Measurements from ENCODE around the gene IL17RA.

The IL17RA gene

GRCh38 chr22:17105143-17106129 is 20.6 kb downstream of the IL17RA start:
- no peak for DNase-seq (ENCODE audit: low read depth in 1 of 2, low spot score in 1 of 2)

- no peak for DNase-seq (ENCODE audit: low read depth in 1 of 2, low spot score in 1 of 2)
These were observed 21.5 kb downstream of the IL17RA start for GRCh38 chr22:17106161-17106784.

- DNase-seq (ENCODE audit: low read depth in 1 of 2, low spot score in 1 of 2), result no peak
These were observed 22.2 kb downstream of the IL17RA start for GRCh38 chr22:17106785-17107546.

GRCh38 chr22:17107547-17107810 is 22.7 kb downstream of the IL17RA start:
- DNase-seq (ENCODE audit: low read depth in 1 of 2, low spot score in 1 of 2), result no peak

DNA sequence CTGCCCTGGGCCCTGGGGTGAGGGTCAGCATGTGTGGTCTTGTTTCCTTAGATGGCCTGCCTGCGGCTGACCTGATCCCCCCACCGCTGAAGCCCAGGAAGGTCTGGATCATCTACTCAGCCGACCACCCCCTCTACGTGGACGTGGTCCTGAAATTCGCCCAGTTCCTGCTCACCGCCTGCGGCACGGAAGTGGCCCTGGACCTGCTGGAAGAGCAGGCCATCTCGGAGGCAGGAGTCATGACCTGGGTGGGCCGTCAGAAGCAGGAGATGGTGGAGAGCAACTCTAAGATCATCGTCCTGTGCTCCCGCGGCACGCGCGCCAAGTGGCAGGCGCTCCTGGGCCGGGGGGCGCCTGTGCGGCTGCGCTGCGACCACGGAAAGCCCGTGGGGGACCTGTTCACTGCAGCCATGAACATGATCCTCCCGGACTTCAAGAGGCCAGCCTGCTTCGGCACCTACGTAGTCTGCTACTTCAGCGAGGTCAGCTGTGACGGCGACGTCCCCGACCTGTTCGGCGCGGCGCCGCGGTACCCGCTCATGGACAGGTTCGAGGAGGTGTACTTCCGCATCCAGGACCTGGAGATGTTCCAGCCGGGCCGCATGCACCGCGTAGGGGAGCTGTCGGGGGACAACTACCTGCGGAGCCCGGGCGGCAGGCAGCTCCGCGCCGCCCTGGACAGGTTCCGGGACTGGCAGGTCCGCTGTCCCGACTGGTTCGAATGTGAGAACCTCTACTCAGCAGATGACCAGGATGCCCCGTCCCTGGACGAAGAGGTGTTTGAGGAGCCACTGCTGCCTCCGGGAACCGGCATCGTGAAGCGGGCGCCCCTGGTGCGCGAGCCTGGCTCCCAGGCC is 23.7 kb downstream of the IL17RA start:
- no peak for DNase-seq (ENCODE audit: low read depth in 1 of 2, low spot score in 1 of 2)

- no peak for DNase-seq (ENCODE audit: low read depth in 1 of 2, low spot score in 1 of 2)
These were observed 24.5 kb downstream of the IL17RA start for GRCh38 chr22:17109113-17109865.

DNA sequence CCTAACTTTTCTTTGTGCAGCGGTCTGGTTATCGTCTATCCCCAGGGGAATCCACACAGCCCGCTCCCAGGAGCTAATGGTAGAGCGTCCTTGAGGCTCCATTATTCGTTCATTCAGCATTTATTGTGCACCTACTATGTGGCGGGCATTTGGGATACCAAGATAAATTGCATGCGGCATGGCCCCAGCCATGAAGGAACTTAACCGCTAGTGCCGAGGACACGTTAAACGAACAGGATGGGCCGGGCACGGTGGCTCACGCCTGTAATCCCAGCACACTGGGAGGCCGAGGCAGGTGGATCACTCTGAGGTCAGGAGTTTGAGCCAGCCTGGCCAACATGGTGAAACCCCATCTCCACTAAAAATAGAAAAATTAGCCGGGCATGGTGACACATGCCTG is 25.2 kb downstream of the IL17RA start:
- DNase-seq (ENCODE audit: low read depth in 1 of 2, low spot score in 1 of 2), result no peak

DNA sequence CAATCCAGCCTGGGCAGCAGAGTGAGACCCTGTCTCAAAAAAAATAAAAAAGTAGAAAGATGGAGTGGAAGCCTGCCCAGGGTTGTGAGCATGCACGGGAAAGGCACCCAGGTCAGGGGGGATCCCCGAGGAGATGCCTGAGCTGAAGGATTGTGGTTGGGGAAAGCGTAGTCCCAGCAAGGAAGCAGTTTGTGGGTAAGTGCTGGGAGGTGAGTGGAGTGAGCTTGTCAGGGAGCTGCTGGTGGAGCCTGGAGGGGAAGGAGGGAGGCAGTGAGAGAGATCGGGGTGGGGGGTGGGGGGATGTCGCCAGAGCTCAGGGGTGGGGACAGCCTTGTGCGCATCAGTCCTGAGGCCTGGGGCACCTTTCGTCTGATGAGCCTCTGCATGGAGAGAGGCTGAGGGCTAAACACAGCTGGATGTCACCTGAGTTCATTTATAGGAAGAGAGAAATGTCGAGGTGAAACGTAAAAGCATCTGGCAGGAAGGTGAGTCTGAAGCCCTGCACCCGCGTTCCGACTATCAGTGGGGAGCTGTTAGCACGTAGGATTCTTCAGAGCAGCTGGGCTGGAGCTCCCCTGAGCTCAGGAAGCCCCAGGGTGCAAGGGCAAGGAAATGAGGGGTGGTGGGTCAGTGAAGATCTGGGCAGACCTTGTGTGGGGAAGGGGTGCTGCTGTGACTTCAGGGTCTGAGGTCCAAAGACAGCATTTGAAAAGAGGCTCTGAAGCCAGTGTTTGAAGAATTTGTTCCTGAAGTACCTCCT is 26.2 kb downstream of the IL17RA start:
- no peak for DNase-seq (ENCODE audit: low read depth in 1 of 2, low spot score in 1 of 2)

DNA sequence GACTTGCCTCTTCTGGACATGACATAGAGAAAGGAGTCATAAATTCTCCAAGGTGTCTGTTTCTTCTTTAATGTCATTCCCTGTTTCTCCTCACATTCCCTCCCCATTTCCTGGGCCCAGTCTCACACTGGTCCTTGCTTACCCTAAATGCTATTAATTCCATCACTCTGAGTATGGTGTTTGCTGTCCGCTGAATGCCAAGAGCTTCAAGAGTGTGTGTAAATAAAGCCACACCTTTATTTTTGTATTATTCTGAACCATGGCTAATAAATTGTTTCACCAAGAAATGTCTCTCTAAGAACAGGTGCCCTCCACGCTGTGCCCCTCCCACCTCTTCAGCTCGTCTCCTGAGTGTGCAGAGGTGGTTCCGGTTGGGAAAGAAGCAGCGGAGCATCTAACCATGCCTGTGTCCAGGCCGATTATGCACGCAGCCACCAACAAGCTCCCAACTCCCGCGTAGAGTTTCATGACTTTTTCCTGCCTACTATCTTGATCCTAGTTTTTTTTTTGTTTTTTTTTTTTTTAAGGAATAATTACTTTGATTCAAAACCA is 27.8 kb downstream of the IL17RA start:
- no peak for DNase-seq (ENCODE audit: low read depth in 1 of 2, low spot score in 1 of 2)

- DNase-seq (ENCODE audit: low read depth in 1 of 2, low spot score in 1 of 2), result no peak
These were observed 28.8 kb downstream of the IL17RA start for GRCh38 chr22:17113600-17113999.

- DNase-seq (ENCODE audit: low read depth in 1 of 2, low spot score in 1 of 2), result no peak
These were observed 29.5 kb downstream of the IL17RA start for GRCh38 chr22:17114173-17114897.

GRCh38 chr22:17114898-17115235 is 30.1 kb downstream of the IL17RA start:
- no peak for DNase-seq (ENCODE audit: low read depth in 1 of 2, low spot score in 1 of 2)

GRCh38 chr22:17115236-17115635 is 30.4 kb downstream of the IL17RA start:
- DNase-seq (ENCODE audit: low read depth in 1 of 2, low spot score in 1 of 2), result no peak

GRCh38 chr22:17115945-17116565 is 31.3 kb downstream of the IL17RA start:
- DNase-seq (ENCODE audit: low read depth in 1 of 2, low spot score in 1 of 2), result no peak

GRCh38 chr22:17116572-17117330 is 32.0 kb downstream of the IL17RA start:
- no peak for DNase-seq (ENCODE audit: low read depth in 1 of 2, low spot score in 1 of 2)

GRCh38 chr22:17117400-17117799 is 32.6 kb downstream of the IL17RA start:
- no peak for DNase-seq (ENCODE audit: low read depth in 1 of 2, low spot score in 1 of 2)

- DNase-seq (ENCODE audit: low read depth in 1 of 2, low spot score in 1 of 2), result no peak
These were observed 33.1 kb downstream of the IL17RA start for GRCh38 chr22:17117890-17118289.

DNA sequence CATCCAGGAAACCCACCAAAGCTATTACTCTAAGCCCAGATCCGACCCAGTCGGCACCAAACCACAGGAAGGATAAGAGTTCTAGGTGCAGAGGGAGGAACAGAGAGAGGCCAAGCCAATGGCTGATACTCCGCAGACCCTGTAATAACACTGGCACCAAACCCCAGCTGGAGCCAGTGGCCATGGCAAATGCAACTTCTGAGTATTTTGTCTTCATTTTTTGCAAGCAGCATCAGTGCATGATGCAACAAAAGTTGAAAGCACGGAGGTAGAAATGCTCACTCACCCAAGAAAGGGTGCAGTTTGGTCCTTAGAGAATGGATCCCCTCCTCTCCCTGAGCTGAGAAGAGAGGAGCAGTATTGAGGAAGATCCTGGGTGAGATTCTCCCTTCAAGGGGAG is 33.5 kb downstream of the IL17RA start:
- DNase-seq (ENCODE audit: low read depth in 1 of 2, low spot score in 1 of 2), result no peak

All from activated T-helper 1 cell treated with anti-CD3 and anti-CD28 coated beads, Interleukin-2, amount 50 U/mL, for 16 hours (primary cell).